Fibroblast of lung (primary cell): Measurements from ENCODE around the gene FCSK. TPM values are rescaled to one million over a fixed set of nuclear protein-coding genes. Genes with fewer than 3 reads are reported as not detected.
A peak's percentile ranks its signal among the peaks of the same experiment; 100 is the strongest.

ENCODE experiments used
- DNase-seq, 2 donors: peaks; one replicate each; pipeline versions ENCODE4 v3.0.0 to v3.0.0-alpha.2; 2010; ENCODE audit warnings: low read depth in 2 of 2
- H2AFZ ChIP-seq: 2 replicates; pipeline ENCODE4 v1.5.1; 2012; ENCODE audit warnings: low read length, control low read depth, inconsistent platforms
- H3K27ac ChIP-seq: 2 replicates; pipeline ENCODE4 v1.5.1; 2011; ENCODE audit warnings: low read length, control low read depth; ENCODE audit not compliant: insufficient read depth
- H3K27me3 ChIP-seq: 2 replicates; pipeline ENCODE4 v1.5.1; 2011; ENCODE audit warnings: mild to moderate bottlenecking, low read length; ENCODE audit not compliant: control insufficient read depth, insufficient read depth
- H3K36me3 ChIP-seq: 2 replicates; pipeline ENCODE4 v1.5.1; 2011; ENCODE audit warnings: low read length; ENCODE audit not compliant: control insufficient read depth, insufficient read depth
- H3K4me1 ChIP-seq: 2 replicates; pipeline ENCODE4 v1.5.1; 2011; ENCODE audit warnings: low read length; ENCODE audit not compliant: control insufficient read depth, insufficient read depth; ENCODE audit errors: extremely low read depth
- H3K4me2 ChIP-seq: 2 replicates; pipeline ENCODE4 v1.5.1; 2011; ENCODE audit warnings: low read length, control low read depth; ENCODE audit not compliant: insufficient read depth; ENCODE audit errors: extremely low read depth
- H3K4me3 ChIP-seq, 4 experiments: fragments of 200-600 bp in 1 of 4; sonication (generic) in 1 of 4; replicated peaks in 1 of 4; 2 replicates each; pipeline ENCODE4 v1.5.1; 2011 to 2016; ENCODE audit warnings: low read length in 4 of 4, low read depth in 3 of 4, mild to moderate bottlenecking in 3 of 4, control low read depth in 2 of 4, inconsistent platforms in 1 of 4, mixed read lengths in 1 of 4; ENCODE audit not compliant: insufficient read depth in 1 of 4; ENCODE audit errors: control extremely low read depth in 1 of 4
- H3K79me2 ChIP-seq: 2 replicates; pipeline ENCODE4 v1.5.1; 2012; ENCODE audit warnings: mild to moderate bottlenecking, low read length, inconsistent platforms; ENCODE audit not compliant: control insufficient read depth, insufficient read depth
- H3K9ac ChIP-seq: 2 replicates; pipeline ENCODE4 v1.5.1; 2011; ENCODE audit warnings: mild to moderate bottlenecking, low read length, control low read depth; ENCODE audit not compliant: insufficient read depth
- H3K9me3 ChIP-seq: 2 replicates; pipeline ENCODE4 v1.5.1; 2012; ENCODE audit warnings: low read depth, low read length; ENCODE audit not compliant: control insufficient read depth, insufficient read depth
- H4K20me1 ChIP-seq: 2 replicates; pipeline ENCODE4 v1.5.1; 2011; ENCODE audit warnings: low read length; ENCODE audit not compliant: control insufficient read depth, insufficient read depth; ENCODE audit errors: extremely low read depth
- CTCF ChIP-seq, 2 donors: IDR thresholded peaks in 1 of 2; conservative IDR thresholded peaks in 1 of 2; 1 replicate in 1 of 2; 2 replicates in 1 of 2; pipeline ENCODE4 v1.5.1; 2011 to 2012; ENCODE audit warnings: low read length in 2 of 2, control low read depth in 1 of 2, inconsistent platforms in 1 of 2, low read depth in 1 of 2, mild to moderate bottlenecking in 1 of 2
- EZH2 ChIP-seq: IDR thresholded peaks from 2 replicates; pipeline ENCODE4 v1.5.1; 2012; ENCODE audit warnings: low read length, control low read depth, mild to moderate bottlenecking; ENCODE audit errors: missing control alignments
- polyA plus RNA-seq, 2 donors: library from polyadenylated mRNA; depleted of rRNA in 1 of 2; stranded (reverse) in 1 of 2; unstranded in 1 of 2; fragments of >200 nt; gene quantifications; 2 replicates each; pipeline ENCODE4 v1.2.1, GENCODE V29; 2011 to 2012; ENCODE audit warnings: missing spikeins in 1 of 2
- total RNA-seq: library from RNA; depleted of rRNA; stranded (reverse); fragments of >200 nt; gene quantifications from 2 replicates; pipeline ENCODE4 v1.2.1, GENCODE V29; 2014

Gene FCSK
- total and polyA plus RNA-seq, 2 donors (not counting 1 experiment from before 2014, with no cell fraction given): 4.9 to 13.5 TPM

- no peaks in the 10 kb centered on the region for H3K27me3 ChIP-seq
- no peak overlapping the region for H3K4me3 ChIP-seq
- no peak for DNase-seq
These were observed 30.5 kb downstream of the FCSK start for GRCh38 chr16:70484867-70485266.

GRCh38 chr16:70490261-70490660 lies 35.9 kb downstream of the FCSK start:
- no peaks in the 10 kb centered on the region for H3K27me3 ChIP-seq
- H3K9ac ChIP-seq: no peak overlapping the region
- H2AFZ ChIP-seq: no peak overlapping the region
- H3K79me2 ChIP-seq: no peaks in the 10 kb centered on the region
- TF ChIP-seq CTCF (conservative IDR thresholded peaks at IDR 0.05 in 1 of 2, IDR thresholded peaks at IDR 0.05 in 1 of 2; ENCODE audit: low read depth in 1 of 2, low read length in 2 of 2) (no peak), EZH2 (no peak)
- DNase-seq: peak in 1 of 2 donors; percentile 9
- no peak overlapping the region for H3K4me3 ChIP-seq
- H3K27ac ChIP-seq: no peak overlapping the region
- H3K4me2 ChIP-seq: no peak overlapping the region
- H3K9me3 ChIP-seq: no peaks in the 10 kb centered on the region
- no peaks in the 10 kb centered on the region for H4K20me1 ChIP-seq
- no peaks in the 10 kb centered on the region for H3K4me1 ChIP-seq
- H3K36me3 ChIP-seq: peaks cover 5% of the 10 kb centered on the region

More at GRCh38 chr16:70484867-70485266, 30.5 kb downstream of the FCSK start:
- peaks cover 2% of the 10 kb centered on the region for H3K4me1 ChIP-seq
- no peak overlapping the region for H3K9ac ChIP-seq
- no peaks in the 10 kb centered on the region for H3K9me3 ChIP-seq
- no peaks in the 10 kb centered on the region for H4K20me1 ChIP-seq
- H3K27ac ChIP-seq: no peak overlapping the region
- H2AFZ ChIP-seq: no peak overlapping the region
- no peak overlapping the region for H3K4me2 ChIP-seq
- H3K36me3 ChIP-seq: peaks cover 19% of the 10 kb centered on the region
- TF ChIP-seq CTCF (conservative IDR thresholded peaks at IDR 0.05 in 1 of 2, IDR thresholded peaks at IDR 0.05 in 1 of 2; ENCODE audit: low read depth in 1 of 2, low read length in 2 of 2) (no peak), EZH2 (no peak)
- H3K79me2 ChIP-seq: no peaks in the 10 kb centered on the region

- H3K9me3 ChIP-seq: no peaks in the 10 kb centered on the region
- no peaks in the 10 kb centered on the region for H3K79me2 ChIP-seq
- no peaks in the 10 kb centered on the region for H3K4me1 ChIP-seq
- no peak overlapping the region for H3K4me3 ChIP-seq
- no peak for DNase-seq
- H4K20me1 ChIP-seq: no peaks in the 10 kb centered on the region
- H3K4me2 ChIP-seq: no peak overlapping the region
- H2AFZ ChIP-seq: no peak overlapping the region
- H3K27me3 ChIP-seq: no peaks in the 10 kb centered on the region
- no peak overlapping the region for H3K9ac ChIP-seq
- H3K36me3 ChIP-seq: peaks cover 21% of the 10 kb centered on the region
- H3K27ac ChIP-seq: no peak overlapping the region
- no peak for TF ChIP-seq CTCF (conservative IDR thresholded peaks at IDR 0.05 in 1 of 2, IDR thresholded peaks at IDR 0.05 in 1 of 2; ENCODE audit: low read depth in 1 of 2, low read length in 2 of 2)
- TF ChIP-seq EZH2: no peak
These were observed 39.4 kb downstream of the FCSK start for GRCh38 chr16:70493802-70494201.
